Ascending aorta (tissue), 2 donors: ENCODE results near the gene TSPAN15. TPM values are rescaled to one million over a fixed set of nuclear protein-coding genes. Genes with fewer than 3 reads are reported as not detected.

ENCODE experiments used
- DNase-seq, 2 donors: peaks; one replicate each; pipeline ENCODE4 v3.0.0-alpha.2; 2019; ENCODE audit warnings: low spot score in 2 of 2
- H3K27ac ChIP-seq, 2 donors: fragments of 200-600 bp; sonication (generic); one replicate each; pipeline ENCODE4 v1.5.1; 2016 to 2017; ENCODE audit warnings: mild to moderate bottlenecking in 1 of 2
- H3K27me3 ChIP-seq: fragments of 200-600 bp; sonication (generic); one replicate; pipeline ENCODE4 v1.5.1; 2017
- H3K36me3 ChIP-seq, 2 donors: fragments of 200-600 bp; sonication (generic); one replicate each; pipeline ENCODE4 v1.5.1; 2016
- H3K4me1 ChIP-seq, 2 donors: fragments of 200-600 bp; sonication (generic); one replicate each; pipeline ENCODE4 v1.5.1; 2016 to 2017; ENCODE audit warnings: mild to moderate bottlenecking in 1 of 2
- H3K4me3 ChIP-seq, 2 donors: fragments of 200-600 bp; sonication (generic); one replicate each; pipeline ENCODE4 v1.5.1; 2016 to 2017; ENCODE audit warnings: mild to moderate bottlenecking in 1 of 2
- H3K9me3 ChIP-seq, 2 donors: fragments of 200-600 bp; sonication (generic); one replicate each; pipeline ENCODE4 v1.5.1; 2016
- intact Hi-C: fragments of 100-400 bp; cut with DNase I; formaldehyde crosslinking; loops from one replicate; pipeline ENCODE4 v1.15.1; 2023
- total RNA-seq: library from RNA; depleted of rRNA; stranded (reverse); fragments of >200 nt; gene quantifications from one replicate; pipeline ENCODE4 v1.1.0, GENCODE V29; 2016
- TF ChIP-seq, protein P1 (sequence below), 3 experiments: fragments of 200-600 bp in 2 of 3; fragments of 450-650 bp in 1 of 3; sonication (generic) in 2 of 3; IDR thresholded peaks; one replicate each; pipeline ENCODE4 v1.5.1; 2016 to 2019; ENCODE audit warnings: antibody characterized with exemption in 3 of 3, mild to moderate bottlenecking in 1 of 3, moderate library complexity in 1 of 3

Gene TSPAN15
- total RNA-seq, 1 donor from 2014 or later: 31.9 TPM

DNA sequence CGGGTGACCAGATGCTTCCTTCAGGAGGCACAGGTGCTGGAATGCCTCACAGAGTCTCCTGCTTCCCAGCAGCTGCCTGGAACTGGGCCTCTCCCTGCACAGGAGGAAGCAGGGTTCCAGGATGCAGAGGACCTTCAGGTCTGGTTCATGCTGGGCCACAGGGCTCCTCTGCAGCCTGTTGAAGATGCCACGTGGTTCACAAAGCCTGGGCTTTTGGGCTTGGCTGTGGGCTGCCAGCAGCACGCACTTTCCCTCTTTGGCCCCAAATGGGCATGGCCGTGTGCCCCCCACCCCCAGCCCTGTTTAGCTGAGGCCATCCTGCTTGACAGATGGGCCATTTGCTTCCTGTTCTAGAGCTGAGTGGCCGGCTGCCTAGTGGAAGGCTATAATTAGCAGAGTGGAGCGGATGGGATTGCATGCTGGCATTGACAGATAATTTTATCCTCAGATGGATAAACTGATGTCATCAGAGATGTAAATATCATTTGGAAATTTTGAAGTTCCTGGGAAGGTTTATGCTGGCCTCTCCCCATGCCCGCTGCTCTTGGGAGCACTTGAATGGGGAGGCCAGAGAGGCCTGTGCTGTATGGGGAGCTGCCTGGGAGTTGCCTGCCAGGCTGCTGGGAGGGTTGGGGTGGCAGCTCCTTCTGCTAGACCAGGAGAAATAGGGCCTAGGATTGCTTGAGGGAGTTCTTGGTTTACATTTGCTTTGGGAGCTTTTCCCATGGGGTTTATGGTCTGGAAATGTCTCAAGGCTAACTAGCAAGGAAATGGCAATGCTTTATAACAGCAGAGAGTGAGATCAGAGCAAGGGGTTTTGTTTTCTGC, 28.2 kb downstream of the TSPAN15 start:
- peaks cover 20 to 29% of the 10 kb centered on the region in 2 donors for H3K4me1 ChIP-seq
- no peaks in the 10 kb centered on the region for H3K9me3 ChIP-seq
- DNase-seq: no peak
- no peaks in the 10 kb centered on the region for H3K27me3 ChIP-seq
- peak overlapping the region; percentile 83 to 87 for H3K27ac ChIP-seq
- no peak overlapping the region for H3K4me3 ChIP-seq
- intact Hi-C loops: no loop called here
- H3K36me3 ChIP-seq: no peaks in the 10 kb centered on the region
- TF ChIP-seq, protein P1, sequence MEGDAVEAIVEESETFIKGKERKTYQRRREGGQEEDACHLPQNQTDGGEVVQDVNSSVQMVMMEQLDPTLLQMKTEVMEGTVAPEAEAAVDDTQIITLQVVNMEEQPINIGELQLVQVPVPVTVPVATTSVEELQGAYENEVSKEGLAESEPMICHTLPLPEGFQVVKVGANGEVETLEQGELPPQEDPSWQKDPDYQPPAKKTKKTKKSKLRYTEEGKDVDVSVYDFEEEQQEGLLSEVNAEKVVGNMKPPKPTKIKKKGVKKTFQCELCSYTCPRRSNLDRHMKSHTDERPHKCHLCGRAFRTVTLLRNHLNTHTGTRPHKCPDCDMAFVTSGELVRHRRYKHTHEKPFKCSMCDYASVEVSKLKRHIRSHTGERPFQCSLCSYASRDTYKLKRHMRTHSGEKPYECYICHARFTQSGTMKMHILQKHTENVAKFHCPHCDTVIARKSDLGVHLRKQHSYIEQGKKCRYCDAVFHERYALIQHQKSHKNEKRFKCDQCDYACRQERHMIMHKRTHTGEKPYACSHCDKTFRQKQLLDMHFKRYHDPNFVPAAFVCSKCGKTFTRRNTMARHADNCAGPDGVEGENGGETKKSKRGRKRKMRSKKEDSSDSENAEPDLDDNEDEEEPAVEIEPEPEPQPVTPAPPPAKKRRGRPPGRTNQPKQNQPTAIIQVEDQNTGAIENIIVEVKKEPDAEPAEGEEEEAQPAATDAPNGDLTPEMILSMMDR (IDR thresholded peaks at IDR 0.05): no peak

DNA sequence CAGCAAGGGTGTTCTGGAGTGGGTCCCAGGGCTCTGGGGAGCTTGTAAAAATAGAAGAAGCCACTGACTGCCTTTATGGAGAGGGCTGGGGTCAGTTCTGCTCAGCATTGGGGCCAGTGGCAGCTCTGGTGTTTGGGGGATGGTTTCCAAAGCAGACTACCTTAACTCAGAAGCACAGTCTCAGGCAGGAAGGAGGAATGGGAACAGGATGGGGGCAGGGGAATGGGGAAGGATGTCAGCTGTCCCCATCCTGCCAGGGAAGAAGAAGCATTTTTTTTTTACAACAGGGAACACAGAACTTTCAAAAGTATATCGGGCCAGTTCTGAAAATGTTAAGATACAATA, 28.8 kb downstream of the TSPAN15 start:
- peak overlapping the region; percentile 83 to 87 for H3K27ac ChIP-seq
- DNase-seq: no peak

DNA sequence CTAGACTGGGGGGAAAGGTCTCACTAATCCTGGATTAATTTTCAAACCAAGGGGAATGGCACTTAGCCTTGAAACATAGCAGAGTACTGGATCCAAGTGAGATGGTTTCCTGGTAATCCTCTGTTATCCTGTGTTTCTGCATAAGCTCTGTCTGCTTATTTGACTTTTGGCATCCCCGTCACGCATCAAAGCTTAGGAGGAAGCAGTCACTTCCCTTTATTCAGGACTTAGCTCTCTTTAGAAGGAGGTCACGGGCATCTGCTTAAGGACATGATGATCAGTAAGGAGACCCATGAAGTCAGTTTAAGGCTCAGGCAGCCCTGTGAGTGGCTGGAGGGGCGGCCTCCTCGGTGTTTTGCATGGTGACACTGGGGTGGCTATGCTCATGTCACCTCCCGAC, 30.0 kb downstream of the TSPAN15 start:
- H3K27ac ChIP-seq: peak overlapping the region; percentile 83 to 87
- no peaks in the 10 kb centered on the region for H3K36me3 ChIP-seq
- H3K4me3 ChIP-seq: no peak overlapping the region
- DNase-seq: no peak
- intact Hi-C loops: no loop called here
- no peaks in the 10 kb centered on the region for H3K27me3 ChIP-seq
- H3K9me3 ChIP-seq: no peaks in the 10 kb centered on the region
- TF ChIP-seq, protein P1 (IDR thresholded peaks at IDR 0.05): no peak
- peaks cover 18 to 20% of the 10 kb centered on the region in 2 donors for H3K4me1 ChIP-seq

More for the DNA sequence above, 28.8 kb downstream of the TSPAN15 start:
- TF ChIP-seq, protein P1 (IDR thresholded peaks at IDR 0.05): no peak
- no peaks in the 10 kb centered on the region for H3K27me3 ChIP-seq
- peaks cover 18 to 24% of the 10 kb centered on the region in 2 donors for H3K4me1 ChIP-seq
- intact Hi-C loops: no loop called here
- H3K9me3 ChIP-seq: no peaks in the 10 kb centered on the region
- no peak overlapping the region for H3K4me3 ChIP-seq
- no peaks in the 10 kb centered on the region for H3K36me3 ChIP-seq

DNA sequence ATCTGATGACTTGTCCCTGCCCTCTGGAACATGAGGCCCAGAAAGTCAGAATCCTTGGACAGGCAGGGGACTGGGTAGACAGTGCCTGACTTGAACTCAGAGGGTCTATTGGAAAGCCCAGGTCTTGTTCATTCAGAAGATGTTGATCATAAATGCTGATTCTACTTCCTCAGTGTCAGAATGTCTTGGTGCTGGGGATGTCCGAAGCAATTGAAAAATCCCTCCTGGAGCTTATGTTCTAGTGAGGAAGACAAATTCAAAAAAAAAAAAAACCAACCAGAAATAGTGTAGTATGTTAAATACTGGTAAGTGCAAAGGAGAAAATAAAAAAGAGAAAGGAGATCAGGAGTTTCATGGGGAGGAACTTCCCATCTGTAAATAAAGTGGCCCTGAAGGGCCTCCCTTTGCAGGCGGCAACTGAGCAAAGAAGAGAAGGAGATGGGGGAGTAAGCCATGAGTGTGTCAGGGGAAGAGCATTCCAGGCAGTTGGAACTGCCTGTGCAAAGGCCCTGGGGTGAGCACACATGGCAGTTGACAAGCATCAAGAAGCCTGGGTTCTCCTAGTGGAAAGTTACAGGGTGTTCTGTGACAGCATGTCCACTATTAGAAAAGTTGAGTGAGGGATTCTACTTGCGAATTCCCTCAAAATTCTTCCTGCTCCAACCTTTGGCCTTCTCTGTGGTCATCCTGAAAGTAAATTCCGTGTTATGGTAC, 30.7 kb downstream of the TSPAN15 start:
- no peak for DNase-seq
- Histone ChIP-seq H3K9me3 (no peaks in the 10 kb centered on the region), H3K27ac (no peak overlapping the region), H3K36me3 (no peaks in the 10 kb centered on the region), H3K27me3 (no peaks in the 10 kb centered on the region), H3K4me1 (peaks cover 18 to 20% of the 10 kb centered on the region in 2 donors), H3K4me3 (no peak overlapping the region)
- intact Hi-C loops: no loop called here
- TF ChIP-seq, protein P1 (IDR thresholded peaks at IDR 0.05): no peak

DNA sequence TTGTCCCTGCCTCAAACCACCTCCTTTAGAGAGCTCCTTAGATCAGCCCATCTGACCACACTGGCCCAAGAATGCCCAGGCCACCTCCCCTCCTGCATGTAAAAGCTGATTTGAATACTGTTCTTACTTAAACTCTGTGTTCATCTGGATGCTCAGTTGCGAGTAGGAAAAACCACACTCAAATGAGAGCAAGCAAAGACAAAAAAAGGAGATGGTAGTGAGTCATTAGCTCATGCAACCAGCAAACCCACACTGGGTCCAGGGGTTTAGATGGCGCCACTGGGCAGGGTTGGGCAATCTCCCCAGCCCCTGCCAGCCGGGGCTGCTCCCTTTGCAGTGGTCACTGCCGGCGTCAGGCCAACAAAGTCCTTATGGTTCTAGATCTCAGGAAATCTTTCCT, 32.7 kb downstream of the TSPAN15 start:
- H3K36me3 ChIP-seq: no peaks in the 10 kb centered on the region
- no peaks in the 10 kb centered on the region for H3K27me3 ChIP-seq
- DNase-seq: no peak
- intact Hi-C loops: no loop called here
- no peak overlapping the region for H3K4me3 ChIP-seq
- peaks cover 0 to 4% of the 10 kb centered on the region in 2 donors for H3K9me3 ChIP-seq
- peaks cover 16 to 19% of the 10 kb centered on the region in 2 donors for H3K4me1 ChIP-seq
- no peak overlapping the region for H3K27ac ChIP-seq
- TF ChIP-seq, protein P1 (IDR thresholded peaks at IDR 0.05): no peak
